ENCODE data around the gene CARF. TPM values are rescaled to one million over a fixed set of nuclear protein-coding genes. Genes with fewer than 3 reads are reported as not detected.

The CARF gene
- total and polyA plus RNA-seq, 2 of the 13 experiments (the other 11 are each of a cell fraction or from before 2014, with no cell fraction given) = 3.0 to 5.4 TPM

GRCh38 chr2:202870431-202871299 lies 41.4 kb upstream of the CARF start (continued):
- TF ChIP-seq DMTF1 (CRISPR knock-in tag; IDR thresholded peaks at IDR 0.05) = no peak
- no peak for TF ChIP-seq ZNF670 (CRISPR knock-in tag; IDR thresholded peaks at IDR 0.05; ENCODE audit: borderline replicate concordance)
- no peak for TF ChIP-seq ZKSCAN1 (IDR thresholded peaks at IDR 0.05; ENCODE audit: low read length)
- no peak for TF ChIP-seq FLYWCH1 (CRISPR knock-in tag; IDR thresholded peaks at IDR 0.05)
- TF ChIP-seq CREB1 (IDR thresholded peaks at IDR 0.05) = peak; percentile 48; the same call in 1 of the 2 replicates
- peak; percentile 39; the same call in 1 of the 2 replicates for TF ChIP-seq CREB1 (CRISPR knock-in tag; IDR thresholded peaks at IDR 0.05)
- TF ChIP-seq CBX1 (IDR thresholded peaks at IDR 0.05; ENCODE audit: low read depth) = no peak
- no peak for TF ChIP-seq MAFG (CRISPR knock-in tag; IDR thresholded peaks at IDR 0.05)
- TF ChIP-seq BRD4 (CRISPR knock-in tag; IDR thresholded peaks at IDR 0.05) = no peak
- TF ChIP-seq KDM3A (CRISPR knock-in tag; IDR thresholded peaks at IDR 0.05; ENCODE audit: low read depth) = no peak
- TF ChIP-seq TFDP2 (CRISPR knock-in tag; IDR thresholded peaks at IDR 0.05) = no peak
- no peak for TF ChIP-seq ZNF776 (CRISPR knock-in tag; IDR thresholded peaks at IDR 0.05)
- TF ChIP-seq CBX2 (IDR thresholded peaks at IDR 0.05; ENCODE audit: low read depth, low read length) = no peak
- TF ChIP-seq CBX2 (CRISPR knock-in tag; IDR thresholded peaks at IDR 0.05; ENCODE audit: low read depth) = no peak
- TF ChIP-seq ZNF331 (CRISPR knock-in tag; IDR thresholded peaks at IDR 0.05) = no peak
- TF ChIP-seq HOXD1 (CRISPR knock-in tag; IDR thresholded peaks at IDR 0.05) = no peak
- TF ChIP-seq RAD51 (IDR thresholded peaks at IDR 0.05; ENCODE audit: borderline replicate concordance) = peak; percentile 10; the same call in 1 of the 2 replicates
- peak in 1 of 2 experiments; percentile 42; a peak in 2 of 4 replicates for TF ChIP-seq HMGXB4 (CRISPR knock-in tag; IDR thresholded peaks at IDR 0.05; ENCODE audit: borderline replicate concordance in 1 of 2, low read depth in 1 of 2)
- TF ChIP-seq MNT (IDR thresholded peaks at IDR 0.05) = no peak
- no peak for TF ChIP-seq ZNF878 (CRISPR knock-in tag; IDR thresholded peaks at IDR 0.05)
- TF ChIP-seq YEATS4 (CRISPR knock-in tag; IDR thresholded peaks at IDR 0.05; ENCODE audit: borderline replicate concordance) = no peak
- peak in 1 of 2 experiments; percentile 45; a peak in 1 of 4 replicates for TF ChIP-seq KLF16 (CRISPR knock-in tag; IDR thresholded peaks at IDR 0.05)
- no peak for TF ChIP-seq ZNF180 (CRISPR knock-in tag; IDR thresholded peaks at IDR 0.05; ENCODE audit: borderline replicate concordance, low read depth)
- no peak; the same call in 1 of the 2 replicates for TF ChIP-seq ZNF337 (CRISPR knock-in tag; IDR thresholded peaks at IDR 0.05; ENCODE audit: borderline replicate concordance, low read depth)

All from HepG2 (cell line).